ENCODE data around the gene LMO2.
"Not testable (repeated sequence)": the region's sequence is repeated elsewhere in the genome, so short reads cannot be mapped to it uniquely, and the experiment has no call there.

Gene LMO2

DNA sequence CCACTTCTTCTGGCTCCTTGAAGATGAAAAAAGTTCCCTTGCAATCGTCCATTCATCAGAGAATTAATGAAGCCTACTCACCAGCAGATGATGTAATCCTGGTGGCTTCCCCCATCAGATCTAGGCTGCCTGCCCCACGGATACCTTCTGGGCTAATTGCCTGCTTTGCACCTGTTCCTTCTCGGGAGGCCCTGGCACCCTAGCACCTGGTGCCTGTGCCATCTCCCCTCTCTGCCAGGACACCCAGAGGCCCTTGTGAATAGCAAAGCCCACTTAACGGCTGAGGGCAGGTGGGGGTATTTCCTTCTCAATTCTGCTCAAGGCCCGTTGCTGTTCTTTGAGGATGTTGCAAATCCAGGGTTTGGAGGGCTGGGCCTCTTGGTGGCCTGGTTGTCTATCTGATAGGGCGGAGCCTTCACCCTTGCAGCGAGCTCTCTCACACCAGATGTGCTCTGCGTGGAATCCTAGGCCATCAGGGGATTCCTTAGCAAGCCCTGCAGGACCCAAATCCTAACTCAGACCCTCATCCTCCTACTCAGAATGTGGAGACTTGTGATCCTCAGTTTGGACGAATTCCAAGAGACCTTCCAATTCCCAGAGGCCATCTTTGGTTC is at the start of gene LMO2:
TSS of gene LMO2 (minus strand) at position 363 of the 614 bp plus-strand sequence. CDS start 22,360 bp downstream, outside the sequence.
- DNase-seq (ENCODE audit: low read depth), result no peak

DNA sequence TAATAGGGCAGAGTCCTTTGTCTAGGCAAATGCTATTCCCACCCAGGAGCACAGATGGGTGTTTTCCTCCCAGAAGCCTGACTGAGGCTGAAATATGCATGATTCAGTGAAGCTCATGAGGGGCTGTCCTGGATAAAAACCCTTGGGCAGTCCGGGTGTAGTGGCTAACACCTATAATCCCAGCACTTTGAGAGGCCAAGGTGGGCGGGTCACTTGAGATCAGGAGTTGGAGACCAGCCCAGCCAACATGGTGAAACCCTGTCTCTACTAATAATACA is 48.6 kb upstream of the LMO2 start:
- DNase-seq (ENCODE audit: low read depth), result no peak

DNA sequence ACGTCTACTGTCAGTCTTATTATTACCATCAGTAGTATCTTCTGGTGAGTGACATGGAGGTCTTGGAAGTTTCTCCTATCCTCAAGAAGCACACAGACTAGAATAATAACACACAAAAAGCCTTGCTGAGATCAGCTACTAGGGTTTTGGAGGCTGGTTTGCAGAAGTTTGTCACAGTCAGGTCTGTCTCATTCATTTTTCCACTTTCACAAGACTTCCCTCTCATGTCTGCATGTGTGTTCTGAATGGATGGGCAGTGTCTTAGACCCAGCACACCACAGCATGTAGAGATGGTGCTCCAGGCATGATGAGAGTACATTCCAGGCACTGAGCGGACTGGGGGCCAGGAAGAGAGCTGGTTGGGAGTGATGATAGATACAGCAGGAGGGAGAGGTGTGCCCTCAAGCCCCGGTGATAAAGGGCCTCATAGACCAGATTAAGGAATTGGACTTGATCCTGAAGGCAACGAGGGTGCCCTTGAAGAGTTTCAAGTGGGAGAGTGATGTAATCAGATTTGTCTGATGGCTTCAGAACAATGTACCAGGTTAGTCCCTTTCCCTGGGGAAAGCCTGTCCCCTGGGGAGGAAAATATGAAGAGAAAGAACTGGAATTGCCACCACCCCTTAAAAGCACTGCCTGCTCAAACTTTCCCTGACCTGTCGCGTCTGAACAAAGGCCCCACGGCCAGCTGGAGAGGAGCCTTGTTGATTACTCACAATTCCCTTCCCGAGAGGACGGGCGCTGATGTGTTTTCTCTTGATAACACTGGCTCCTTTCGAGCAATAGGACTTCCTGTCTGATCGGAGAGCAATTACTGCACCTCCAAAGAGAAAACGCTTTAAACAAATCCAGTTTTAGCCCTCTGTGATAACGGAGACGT is 45.1 kb upstream of the LMO2 start:
- DNase-seq (ENCODE audit: low read depth), result no peak

DNA sequence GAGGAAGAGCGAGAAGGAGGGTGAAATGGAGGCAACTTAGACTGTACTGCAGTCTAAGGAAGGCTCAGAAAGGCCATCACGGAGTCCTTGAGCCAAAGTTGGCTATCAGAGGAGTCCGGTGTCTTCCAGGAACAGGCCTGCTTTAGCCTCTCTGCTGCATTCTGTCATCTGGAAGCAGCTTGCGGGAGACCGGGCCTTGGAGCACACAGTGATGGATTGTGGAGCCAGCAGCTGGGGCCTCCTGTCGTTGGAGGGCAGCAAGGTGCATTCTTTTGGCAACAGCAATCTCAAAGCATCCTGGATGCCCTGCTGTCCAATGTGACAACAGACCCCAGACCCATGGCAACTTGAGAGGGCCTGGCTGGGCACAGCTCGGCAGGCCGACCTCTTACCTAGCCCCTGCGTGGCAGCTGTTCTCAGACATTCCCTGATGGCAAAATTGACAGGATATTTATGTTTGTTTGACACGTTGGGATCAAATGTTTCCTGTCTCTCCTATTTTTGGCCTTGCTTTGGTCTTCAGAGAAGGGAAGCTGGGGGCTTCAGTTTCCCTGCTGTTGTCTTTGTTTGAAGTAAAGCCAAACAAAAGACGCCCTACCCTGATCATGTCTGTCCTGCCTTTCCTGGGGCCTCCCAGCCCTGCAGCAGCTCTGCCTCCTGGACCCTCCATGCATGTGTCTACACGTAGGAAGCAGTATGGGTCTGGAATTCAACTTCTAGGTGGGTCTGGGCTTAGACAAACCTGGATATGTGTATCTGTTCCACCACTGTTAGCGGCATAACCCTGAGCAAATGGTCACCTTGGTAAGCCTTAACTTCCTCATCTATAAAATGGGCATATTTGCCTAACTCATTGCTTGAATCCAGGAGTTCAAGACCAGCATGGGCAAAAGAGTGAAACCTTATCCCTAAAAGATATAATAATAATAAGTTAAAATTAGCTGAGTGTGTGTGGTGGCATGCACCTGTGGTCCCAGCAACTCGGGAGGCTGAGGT is 43.9 kb upstream of the LMO2 start:
- no peak for DNase-seq (ENCODE audit: low read depth)

DNA sequence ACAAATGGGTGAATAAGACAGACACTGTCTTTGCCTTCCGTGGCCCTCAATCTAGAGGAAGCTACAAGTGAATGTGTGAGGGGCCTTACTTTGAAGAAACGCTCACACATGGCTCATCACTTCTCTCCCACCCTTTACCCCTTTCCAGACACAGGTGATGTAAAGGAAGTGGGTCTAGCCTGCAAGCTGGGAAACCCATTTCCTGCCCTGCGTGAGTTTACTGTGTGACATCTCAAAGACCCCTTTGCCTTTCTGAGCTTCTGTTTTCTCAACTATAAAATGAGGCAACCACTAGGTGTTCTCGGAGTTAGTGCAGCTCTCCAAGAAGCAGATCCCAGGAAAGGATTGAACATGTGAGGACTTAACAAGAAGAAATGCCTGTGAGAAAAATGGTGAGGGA is 43.1 kb upstream of the LMO2 start:
- DNase-seq (ENCODE audit: low read depth), result no peak

DNA sequence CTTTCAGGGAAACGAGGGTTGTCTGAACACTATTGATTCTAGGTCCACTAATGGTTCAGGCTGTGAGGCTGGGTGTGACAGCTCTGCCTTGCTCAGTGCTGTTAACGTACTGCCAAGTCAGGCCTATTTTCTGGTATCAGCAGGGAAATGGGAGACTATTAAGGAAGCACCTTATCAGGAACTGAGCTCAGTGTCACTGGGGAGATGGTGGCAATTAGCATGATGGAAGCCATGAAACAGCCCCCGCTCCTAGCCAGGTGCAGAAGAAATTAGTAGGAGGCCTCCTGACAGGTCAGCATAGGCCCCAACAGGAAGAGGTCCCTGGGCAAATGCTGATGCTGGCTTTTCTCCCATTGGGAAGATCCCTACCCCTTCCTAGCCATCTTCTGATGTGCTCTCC is 42.6 kb upstream of the LMO2 start:
- DNase-seq (ENCODE audit: low read depth), result no peak

DNA sequence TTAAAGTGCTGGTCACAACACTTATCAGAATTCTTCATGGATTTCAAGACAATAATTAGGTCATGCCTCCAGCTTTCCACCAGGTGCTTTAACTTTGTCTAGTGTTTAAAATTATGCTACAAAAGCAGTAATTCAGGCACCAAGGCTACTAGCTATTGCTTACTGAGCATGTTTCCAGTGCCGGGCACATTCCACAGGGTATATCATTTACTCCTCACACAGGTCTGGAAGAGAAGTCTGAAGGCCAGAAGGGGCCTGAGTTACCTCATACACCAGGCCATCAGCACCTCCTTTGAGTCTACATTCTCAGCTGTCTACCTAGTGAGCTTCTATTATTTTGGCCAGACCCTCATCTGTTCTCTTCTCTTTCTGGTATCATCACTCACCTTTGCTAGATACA is 41.7 kb upstream of the LMO2 start:
- no peak for DNase-seq (ENCODE audit: low read depth)

DNA sequence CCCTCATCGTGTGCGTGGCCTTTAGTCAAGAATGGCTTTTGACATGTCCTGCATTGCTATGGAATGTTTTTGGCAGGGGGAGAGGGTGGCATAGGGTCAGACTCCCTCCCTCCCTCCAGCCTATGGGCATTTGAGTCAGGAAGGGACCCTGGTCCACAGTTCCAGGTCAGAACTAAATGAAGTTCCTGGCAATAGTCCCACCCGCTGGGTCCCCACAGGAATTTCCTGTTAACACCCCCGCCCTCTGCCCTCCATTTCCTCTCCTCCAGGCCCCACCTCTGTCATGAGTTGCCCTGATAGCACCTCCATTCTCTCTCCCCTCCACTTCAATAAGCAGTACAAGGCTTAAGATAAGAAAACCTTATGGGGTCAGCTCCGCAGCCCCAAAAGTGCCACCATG is 40.8 kb upstream of the LMO2 start:
- no peak for DNase-seq (ENCODE audit: low read depth)

DNA sequence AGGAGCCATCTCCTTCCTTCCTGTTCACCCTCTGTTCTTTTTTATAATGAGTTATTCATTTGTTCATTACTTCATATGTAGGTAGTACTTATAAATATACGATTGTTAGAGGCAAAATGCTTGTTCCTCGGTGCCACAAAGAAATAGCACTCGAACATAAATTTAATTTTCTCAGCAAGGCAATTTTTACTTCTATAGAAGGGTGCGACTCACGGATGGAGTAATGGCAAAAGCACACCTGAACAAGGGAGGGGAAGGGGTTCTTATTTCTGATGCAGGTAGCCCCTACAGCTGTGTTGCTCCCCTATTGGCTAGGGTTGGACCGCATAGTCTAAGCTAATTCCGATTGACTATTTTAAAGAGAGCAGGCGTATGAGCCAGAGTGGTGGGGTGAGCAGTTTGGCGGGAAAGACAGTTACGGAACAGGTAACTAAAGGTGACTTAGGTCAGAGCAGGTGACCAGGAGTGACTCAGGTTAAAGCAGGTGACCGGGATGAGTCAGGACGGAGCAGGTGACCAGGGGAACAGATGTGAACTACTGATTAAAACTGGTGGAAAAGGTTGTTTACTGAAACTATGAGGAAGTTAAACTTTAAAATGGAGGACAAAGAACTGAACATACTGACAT is 40.0 kb upstream of the LMO2 start:
- not testable (repeated sequence) for DNase-seq (ENCODE audit: low read depth)

DNA sequence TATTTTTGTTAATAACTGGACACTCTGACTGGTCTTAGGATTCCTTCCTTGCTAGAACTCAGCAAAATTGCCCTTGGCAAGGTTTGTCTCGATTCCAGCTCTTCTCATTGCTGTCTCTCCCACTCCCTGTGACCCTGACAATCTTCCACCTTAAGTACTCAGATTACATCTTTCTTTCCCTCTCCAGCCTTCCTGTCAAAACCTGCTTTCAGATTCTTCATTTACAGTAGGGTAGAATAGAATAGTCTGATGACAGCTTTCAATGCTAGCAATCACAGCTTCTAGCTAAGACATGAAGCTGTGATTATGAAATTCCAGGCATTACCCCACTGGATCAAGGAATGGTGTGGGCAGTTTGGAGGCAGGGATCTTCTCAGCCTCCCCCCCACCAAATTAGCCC is 39.2 kb upstream of the LMO2 start:
- DNase-seq (ENCODE audit: low read depth), result no peak

DNA sequence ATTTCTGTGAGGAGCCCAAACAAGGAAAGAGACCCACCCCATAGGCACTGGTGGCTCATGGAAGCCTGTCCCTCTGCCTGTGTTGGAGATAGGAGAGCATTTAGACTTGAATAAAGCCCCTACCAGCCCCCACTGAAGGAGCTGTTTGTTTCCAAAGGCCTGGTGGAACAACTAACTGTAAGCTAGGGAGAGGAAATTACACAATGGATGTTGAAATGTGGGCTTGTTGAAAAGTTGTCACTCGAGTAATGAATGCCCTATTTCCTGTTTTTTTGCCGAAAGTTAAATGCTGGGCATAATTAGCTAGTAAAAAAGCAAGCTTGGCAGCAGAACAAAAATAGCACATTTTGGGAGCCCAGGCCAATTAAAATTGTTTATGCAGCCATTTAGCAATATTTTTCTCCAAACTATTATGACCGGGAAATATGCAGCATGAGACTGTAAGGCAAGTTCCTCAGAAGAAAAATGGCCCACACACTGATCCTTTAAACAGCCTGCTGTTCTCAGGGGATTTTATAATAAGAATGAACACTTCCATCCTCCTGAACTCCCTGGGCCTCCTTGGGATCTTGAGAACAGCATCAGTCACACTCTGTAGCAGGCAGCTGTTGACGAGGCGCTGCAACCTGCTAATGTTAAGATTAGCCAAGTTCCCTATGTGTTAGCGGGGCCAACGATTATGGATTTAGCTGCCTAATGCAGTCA is 38.6 kb upstream of the LMO2 start:
- DNase-seq (ENCODE audit: low read depth), result peak; percentile 77

DNA sequence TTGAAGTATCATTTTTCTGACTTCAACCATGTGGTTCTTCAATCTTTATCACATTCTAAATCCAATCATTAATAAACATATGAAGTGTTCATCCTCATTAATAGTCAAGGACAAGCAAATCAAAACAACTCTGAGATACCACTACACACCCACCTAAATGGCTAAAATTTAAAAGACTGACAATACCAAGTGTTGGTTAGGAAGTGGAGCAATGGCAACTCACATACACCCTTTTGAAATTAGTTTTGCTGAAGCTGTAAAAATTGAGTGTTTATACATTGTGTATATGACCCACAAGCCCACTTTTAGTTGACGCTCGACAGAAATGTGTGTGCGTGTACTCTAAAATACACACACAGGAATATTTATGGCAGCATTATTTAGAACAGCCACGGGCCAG is 36.7 kb upstream of the LMO2 start:
- DNase-seq (ENCODE audit: low read depth), result no peak

DNA sequence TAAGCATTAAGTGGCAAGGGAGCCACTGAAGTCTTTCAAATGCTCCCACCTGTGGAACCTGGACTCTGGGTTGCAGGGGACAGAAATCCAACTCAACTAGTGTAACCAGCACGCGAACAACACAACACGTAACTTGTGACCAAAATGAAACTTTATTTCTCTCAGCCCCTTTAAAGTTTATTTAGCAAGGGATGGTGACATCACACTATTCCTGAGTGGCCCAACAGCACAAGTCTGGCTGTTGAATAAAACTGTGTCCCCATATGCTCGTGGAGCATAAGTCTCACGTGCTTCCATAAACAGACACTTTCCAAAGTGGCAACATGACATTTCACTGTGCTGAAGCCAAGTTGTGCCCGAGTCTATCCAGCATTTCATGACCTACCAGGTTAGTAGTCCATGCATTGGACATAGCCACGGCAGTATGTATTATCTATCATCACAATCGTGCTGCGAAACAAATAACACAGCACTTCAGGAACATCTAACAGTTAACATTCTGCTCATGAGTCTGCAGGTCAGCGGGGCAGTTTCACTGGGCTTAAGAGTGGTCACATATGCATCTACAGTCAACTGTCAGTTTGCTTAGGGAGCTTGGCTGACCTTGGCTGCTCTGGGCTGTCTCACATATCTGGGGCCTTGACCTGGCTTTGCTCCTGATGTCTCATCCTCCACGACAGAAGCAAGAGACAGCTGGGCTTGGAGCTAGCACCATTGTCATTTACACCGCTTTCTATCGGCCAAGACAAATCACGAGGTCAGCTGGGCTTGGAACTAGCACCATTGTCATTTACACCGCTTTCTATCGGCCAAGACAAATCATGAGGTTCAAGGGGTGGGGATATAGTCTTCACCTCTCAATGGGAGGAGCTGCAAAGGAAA is 35.0 kb upstream of the LMO2 start:
- DNase-seq (ENCODE audit: low read depth), result no peak

DNA sequence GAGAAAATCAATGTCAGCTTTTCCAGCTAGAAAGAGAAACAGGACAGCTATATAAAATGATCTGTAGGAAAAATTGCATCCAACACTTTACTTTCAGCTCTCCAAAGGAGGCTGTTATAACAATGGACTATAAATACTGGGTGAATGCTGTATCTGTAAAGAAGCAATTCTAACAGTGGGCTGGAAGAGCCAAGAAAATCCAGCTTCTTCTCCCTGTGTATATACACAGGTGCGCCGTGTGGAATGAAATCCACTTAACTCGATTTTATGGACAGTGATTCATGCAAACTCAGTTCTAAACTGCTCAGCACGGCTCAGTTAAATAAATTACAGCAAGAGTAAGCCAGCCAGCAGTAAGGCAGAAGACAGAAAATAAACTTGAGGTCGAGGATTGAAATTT is 32.5 kb upstream of the LMO2 start:
- no peak for DNase-seq (ENCODE audit: low read depth)

DNA sequence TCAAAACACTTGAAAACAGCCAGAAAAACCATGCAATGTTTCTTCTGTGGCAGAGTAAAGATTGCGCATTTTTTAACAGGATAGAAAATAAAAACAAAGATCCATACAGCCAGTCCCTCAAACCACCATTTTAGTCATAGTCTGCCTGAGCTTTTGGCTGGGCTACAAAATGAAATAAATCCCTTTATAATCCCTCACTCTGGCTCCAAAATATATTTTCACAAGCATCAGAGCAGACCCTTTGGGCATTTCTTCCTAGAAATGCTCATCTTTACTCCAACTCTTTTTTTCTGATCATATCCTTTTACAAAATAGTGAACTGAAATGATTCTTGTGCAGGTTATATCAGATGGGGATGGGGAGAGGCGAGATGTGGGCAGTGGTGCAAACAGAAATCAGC is 31.8 kb upstream of the LMO2 start:
- no peak for DNase-seq (ENCODE audit: low read depth)

DNA sequence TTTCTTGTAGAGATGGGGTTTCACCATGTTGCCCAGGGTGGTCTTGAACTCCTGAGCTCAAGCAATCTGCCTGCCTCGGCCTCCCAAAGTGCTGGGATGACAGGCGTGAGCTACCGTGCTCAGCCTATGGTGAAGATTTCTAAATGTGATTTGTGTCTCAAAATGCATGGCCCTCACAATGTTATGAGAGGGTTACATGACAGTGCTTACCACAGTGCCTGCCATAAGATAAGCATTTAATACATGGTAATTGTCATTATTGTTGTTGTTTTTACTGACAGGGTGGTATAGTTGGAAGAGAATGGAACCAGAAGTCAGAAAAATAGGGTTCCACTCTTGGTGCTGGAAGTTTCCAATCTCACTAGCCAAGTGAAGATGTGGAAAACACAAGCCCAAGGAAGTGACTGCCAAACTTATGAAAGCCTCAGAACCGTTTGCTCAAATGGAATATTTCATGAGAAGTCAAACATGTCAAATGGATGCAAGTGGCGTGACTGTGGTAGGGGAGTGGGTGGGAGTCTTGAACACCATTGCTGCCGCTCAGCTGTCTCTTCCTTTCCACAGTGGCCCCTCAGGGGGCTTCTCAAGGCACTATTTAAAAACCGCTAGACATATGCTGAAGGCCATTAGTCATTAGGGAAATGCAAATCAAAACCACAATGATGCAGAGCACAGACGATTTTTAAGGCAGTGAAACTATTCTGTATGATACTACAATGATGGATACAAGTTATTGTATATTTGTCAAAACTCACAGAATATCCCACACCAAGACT is 29.1 kb upstream of the LMO2 start:
- DNase-seq (ENCODE audit: low read depth), result no peak

DNA sequence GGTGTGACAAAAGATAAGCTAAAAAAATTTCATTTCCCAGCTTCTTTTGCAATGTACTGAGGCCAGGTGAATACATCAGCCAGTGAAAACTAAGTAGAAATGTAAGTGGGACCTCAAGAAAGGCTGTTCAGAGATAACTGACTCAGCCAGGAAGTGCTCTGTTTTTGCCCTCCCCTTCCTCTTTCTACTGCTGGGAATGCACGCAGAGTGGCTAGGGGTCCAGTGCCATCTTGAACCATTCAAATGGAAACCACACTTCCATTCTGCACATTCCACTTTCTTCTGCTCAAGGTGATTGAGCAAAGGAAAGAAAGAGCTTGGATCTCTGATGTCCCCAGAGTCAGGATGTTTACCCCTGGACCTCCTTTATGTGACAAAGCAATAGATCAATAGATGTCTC is 27.8 kb upstream of the LMO2 start:
- no peak for DNase-seq (ENCODE audit: low read depth)

DNA sequence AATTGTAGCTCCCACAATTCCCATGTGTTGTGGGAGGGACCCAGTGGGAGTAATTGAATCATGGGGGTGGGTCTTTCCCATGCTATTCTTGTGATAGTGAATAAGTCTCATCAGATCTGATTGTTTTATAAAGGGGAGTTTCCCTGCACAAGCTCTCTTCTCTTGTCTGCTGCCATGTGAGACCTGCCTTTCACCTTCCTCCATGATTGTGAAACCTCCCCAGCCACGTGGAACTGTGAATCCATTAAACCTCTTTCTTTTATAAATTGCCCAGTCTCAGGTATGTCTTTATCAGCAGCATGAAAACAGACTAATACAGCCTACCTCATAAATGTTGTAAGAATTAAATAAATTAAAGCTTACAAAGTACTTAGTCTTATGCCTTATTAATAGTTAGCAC is 25.5 kb upstream of the LMO2 start:
- DNase-seq (ENCODE audit: low read depth), result not testable (repeated sequence)

DNA sequence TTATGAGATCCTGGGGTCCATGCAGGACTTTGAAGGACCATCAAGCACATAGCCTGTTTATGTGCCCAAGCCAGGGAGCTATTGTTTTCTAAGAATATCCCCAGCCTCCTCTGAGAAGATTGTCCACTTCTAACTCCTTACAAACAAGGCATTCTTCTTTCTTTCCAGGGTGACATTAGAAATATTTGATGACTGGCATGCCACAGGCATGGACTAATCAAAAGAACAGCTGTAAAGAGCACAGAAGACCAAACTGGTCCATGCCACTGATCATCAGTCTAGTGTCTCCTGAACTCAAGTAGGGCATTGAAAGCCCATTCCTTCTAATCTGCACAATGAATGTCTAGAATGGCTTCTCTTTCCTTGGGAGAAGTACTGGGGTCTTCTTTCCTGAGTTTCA is 24.9 kb upstream of the LMO2 start:
- DNase-seq (ENCODE audit: low read depth), result no peak

DNA sequence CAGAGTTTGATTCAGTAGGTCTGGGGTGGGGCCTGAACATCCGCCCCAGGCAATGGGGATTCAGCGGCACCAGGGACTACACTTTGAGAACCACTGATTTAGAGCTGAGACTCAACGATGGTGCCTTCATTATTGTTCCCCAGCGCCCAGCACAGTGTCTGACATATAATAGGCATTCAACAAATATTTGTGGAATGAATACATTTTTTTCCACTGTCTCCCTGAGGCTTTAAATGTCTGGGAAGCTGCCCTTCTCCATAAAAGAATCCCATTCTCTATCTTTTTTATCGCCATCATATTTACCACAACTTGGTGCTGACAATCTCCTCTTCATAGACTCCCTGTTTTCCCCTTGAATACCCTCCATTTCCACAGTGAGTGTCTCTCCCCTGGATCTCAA is 23.6 kb upstream of the LMO2 start:
- DNase-seq (ENCODE audit: low read depth), result no peak
